H1 (cell line): ENCODE results near the gene SESN3. TPM values are rescaled to one million over a fixed set of nuclear protein-coding genes. Genes with fewer than 3 reads are reported as not detected.

Source experiments
- CTCF ChIA-PET: fragments of 300-600 bp; sonication (Branson Sonifier 250); formaldehyde crosslinking; loops from one replicate; lab custom pipeline; 2021; ENCODE audit not compliant: partially characterized antibody; lab: Charles Lee
- POLR2A ChIA-PET: fragments of 300-600 bp; sonication (Branson Sonifier 250); formaldehyde crosslinking; loops from one replicate; lab custom pipeline; 2021; ENCODE audit warnings: inconsistent platforms; ENCODE audit not compliant: partially characterized antibody; lab: Charles Lee
- DNase-seq, 2 experiments: peaks; one replicate each; pipeline versions ENCODE4 v3.0.0 to v3.0.0-alpha.2; 2010 to 2022; ENCODE audit warnings: low spot score in 2 of 2, low read depth in 1 of 2, mixed read lengths in 1 of 2
- FAIRE-seq: peaks from 2 replicates; lab custom pipeline; 2011; peaks lifted over from hg19 to GRCh38; lab: Jason Lieb, UNC
- H2AFZ ChIP-seq: 2 replicates; pipeline ENCODE4 v1.8.1; 2012; ENCODE audit warnings: low read length, inconsistent platforms
- H2AK5ac ChIP-seq: 2 replicates; pipeline ENCODE4 v1.6.1; 2013; ENCODE audit warnings: low read depth, low read length
- H2BK120ac ChIP-seq: replicated peaks from 2 replicates; pipeline ENCODE3; 2013; ENCODE audit warnings: low read depth, low read length, inconsistent platforms
- H2BK12ac ChIP-seq: 2 replicates; pipeline ENCODE4 v1.6.1; 2013; ENCODE audit warnings: low read depth, low read length
- H2BK15ac ChIP-seq: 2 replicates; pipeline ENCODE4 v1.6.1; 2013; ENCODE audit warnings: low read length
- H2BK20ac ChIP-seq: 2 replicates; pipeline ENCODE4 v1.6.1; 2013; ENCODE audit warnings: low read length
- H2BK5ac ChIP-seq: 2 replicates; pipeline ENCODE4 v1.6.1; 2013; ENCODE audit warnings: low read depth, low read length
- H3K14ac ChIP-seq: 2 replicates; pipeline ENCODE4 v1.6.1; 2013; ENCODE audit warnings: inconsistent platforms; ENCODE audit not compliant: insufficient read length
- H3K18ac ChIP-seq: 2 replicates; pipeline ENCODE4 v1.6.1; 2013; ENCODE audit warnings: low read length; ENCODE audit errors: extremely low read depth
- H3K23ac ChIP-seq: 2 replicates; pipeline ENCODE4 v1.6.1; 2013; ENCODE audit warnings: inconsistent platforms; ENCODE audit not compliant: insufficient read length
- H3K23me2 ChIP-seq: 2 replicates; pipeline ENCODE4 v1.6.1; 2013; ENCODE audit warnings: low read depth, low read length
- H3K27ac ChIP-seq: 2 replicates; pipeline ENCODE4 v1.6.1; 2011; ENCODE audit warnings: low read depth, low read length, inconsistent platforms
- H3K27me3 ChIP-seq, 4 experiments: replicated peaks in 1 of 4; 1 replicate in 1 of 4; 2 replicates in 3 of 4; pipeline versions ENCODE4 v1.6.1 to v1.8.1; 2011 to 2013; ENCODE audit warnings: low read length in 3 of 4, mild to moderate bottlenecking in 3 of 4, inconsistent platforms in 2 of 4, mixed read lengths in 2 of 4, moderate library complexity in 1 of 4; ENCODE audit not compliant: control insufficient read depth in 3 of 4, insufficient read depth in 3 of 4; ENCODE audit errors: extremely low read depth in 1 of 4
- H3K36me3 ChIP-seq, 4 experiments: 2 replicates each; pipeline versions ENCODE4 v1.6.1 to v1.8.1; 2011 to 2013; ENCODE audit warnings: mild to moderate bottlenecking in 4 of 4, low read length in 3 of 4, moderate library complexity in 2 of 4, control low read depth in 1 of 4, inconsistent platforms in 1 of 4; ENCODE audit not compliant: insufficient read depth in 4 of 4, control insufficient read depth in 2 of 4
- H3K4ac ChIP-seq: replicated peaks from 2 replicates; pipeline ENCODE3; 2013; ENCODE audit warnings: low read length, low read depth, mixed read lengths, inconsistent platforms; ENCODE audit not compliant: insufficient read length
- H3K4me1 ChIP-seq, 4 experiments: replicated peaks in 1 of 4; 1 replicate in 1 of 4; 2 replicates in 3 of 4; pipeline versions ENCODE4 v1.6.1 to v1.8.1; 2011 to 2013; ENCODE audit warnings: low read length in 3 of 4, inconsistent platforms in 2 of 4, mixed read lengths in 1 of 4; ENCODE audit not compliant: insufficient read depth in 4 of 4, control insufficient read depth in 3 of 4
- H3K4me2 ChIP-seq, 2 experiments: 2 replicates each; pipeline versions ENCODE4 v1.6.1 to v1.8.1; 2011 to 2013; ENCODE audit warnings: low read depth in 2 of 2, low read length in 2 of 2, control low read depth in 1 of 2, inconsistent platforms in 1 of 2, mild to moderate bottlenecking in 1 of 2; ENCODE audit not compliant: insufficient read depth in 1 of 2
- H3K4me3 ChIP-seq, 4 experiments: fragments of 200-600, 300-600 bp in 1 of 4; sonication (generic), shearing (Covaris generic), sonication (Bioruptor Twin) in 1 of 4; 2 replicates each; pipeline versions ENCODE4 v1.5.1 to v1.8.1; 2011 to 2016; ENCODE audit warnings: low read length in 4 of 4, low read depth in 3 of 4, control low read depth in 2 of 4, inconsistent platforms in 2 of 4, mild to moderate bottlenecking in 2 of 4, mixed read lengths in 1 of 4, moderate library complexity in 1 of 4; ENCODE audit not compliant: insufficient read depth in 2 of 4; ENCODE audit errors: extremely low read depth in 1 of 4
- H3K56ac ChIP-seq: replicated peaks from 2 replicates; pipeline ENCODE3; 2013; ENCODE audit warnings: low read depth, mild to moderate bottlenecking, mixed read lengths, low read length, inconsistent platforms; ENCODE audit not compliant: insufficient read length
- H3K79me1 ChIP-seq: 2 replicates; pipeline ENCODE4 v1.6.1; 2013; ENCODE audit warnings: low read depth, low read length, control low read depth
- H3K79me2 ChIP-seq, 2 experiments: 2 replicates each; pipeline versions ENCODE4 v1.6.1 to v1.8.1; 2012 to 2013; ENCODE audit warnings: low read length in 2 of 2, mild to moderate bottlenecking in 2 of 2, inconsistent platforms in 1 of 2; ENCODE audit not compliant: insufficient read depth in 2 of 2, control insufficient read depth in 1 of 2
- H3K9ac ChIP-seq, 4 experiments: replicated peaks in 1 of 4; 1 replicate in 1 of 4; 2 replicates in 3 of 4; pipeline versions ENCODE4 v1.6.1 to v1.8.1; 2011 to 2013; ENCODE audit warnings: low read depth in 3 of 4, low read length in 3 of 4, control low read depth in 2 of 4, mild to moderate bottlenecking in 2 of 4, moderate library complexity in 2 of 4, inconsistent platforms in 1 of 4; ENCODE audit errors: extremely low read depth in 1 of 4
- H3K9me3 ChIP-seq, 2 experiments: 2 replicates each; pipeline versions ENCODE4 v1.6.1 to v1.8.1; 2012 to 2013; ENCODE audit warnings: mild to moderate bottlenecking in 2 of 2, moderate library complexity in 2 of 2, control low read depth in 1 of 2, inconsistent platforms in 1 of 2, low read depth in 1 of 2, low read length in 1 of 2, mixed read lengths in 1 of 2; ENCODE audit not compliant: insufficient read depth in 2 of 2
- H4K20me1 ChIP-seq, 2 experiments: replicated peaks in 1 of 2; 2 replicates each; pipeline versions ENCODE3 to v1.8.1; 2011 to 2013; ENCODE audit warnings: inconsistent platforms in 2 of 2, low read length in 2 of 2, mild to moderate bottlenecking in 1 of 2; ENCODE audit not compliant: insufficient read depth in 2 of 2, control insufficient read depth in 1 of 2
- H4K5ac ChIP-seq: 2 replicates; pipeline ENCODE4 v1.6.1; 2013; ENCODE audit warnings: low read length, low read depth, mixed read lengths, inconsistent platforms; ENCODE audit not compliant: insufficient read length
- H4K8ac ChIP-seq: 2 replicates; pipeline ENCODE4 v1.8.0; 2013; ENCODE audit warnings: mild to moderate bottlenecking, moderate library complexity, low read length, inconsistent platforms; ENCODE audit not compliant: insufficient read depth; ENCODE audit errors: extremely low read depth
- H4K91ac ChIP-seq: replicated peaks from 2 replicates; pipeline ENCODE3; 2013; ENCODE audit warnings: low read length, mixed read lengths, inconsistent platforms; ENCODE audit not compliant: insufficient read length
- BRCA1 ChIP-seq: IDR thresholded peaks from 2 replicates; pipeline ENCODE4 v1.6.1; 2012; ENCODE audit warnings: low read depth, low read length, improper control_type of control experiment
- SRF ChIP-seq: IDR thresholded peaks from 2 replicates; pipeline ENCODE4 v1.6.1; 2011; ENCODE audit warnings: mild to moderate bottlenecking, low read depth, low read length, moderate library complexity
- WGBS, 2 experiments: shearing (Covaris generic) in 1 of 2; methylation state at CpG; one replicate each; pipeline versions ENCODE4 v1.1.6 to v1.1.7; 2013 to 2015; ENCODE audit warnings: low lambda C conversion rate in 2 of 2, mixed read lengths in 2 of 2, inconsistent platforms in 1 of 2, low coverage in 1 of 2, missing lambda C conversion rate in 1 of 2; ENCODE audit not compliant: insufficient replicate concordance in 2 of 2, insufficient coverage in 1 of 2, insufficient read length in 1 of 2; ENCODE audit errors: extremely low coverage in 1 of 2, missing lambda C conversion rate in 1 of 2; 5-methylcytosine and 5-hydroxymethylcytosine counted together
- polyA plus RNA-seq, 7 experiments: library from polyadenylated mRNA; depleted of rRNA in 3 of 7; stranded (reverse) in 5 of 7; unstranded in 2 of 7; fragments of >200 nt in 5 of 7; fragments of 200-250 nt in 2 of 7; gene quantifications; 1 replicate in 5 of 7; 2 replicates in 1 of 7; 4 replicates in 1 of 7; pipeline versions ENCODE4 v1.2.1 to v1.2.3, GENCODE V29; 2011 to 2013; ENCODE audit warnings: missing spikeins in 2 of 7, mixed read lengths in 2 of 7
- total RNA-seq: library from RNA; stranded (reverse); fragmentation: NEBNext Ultra II Directional; extraction: Animal tissue kit (Norgen Biotek cat#: 25700); gene quantifications from 2 replicates; pipeline ENCODE4 v1.2.1, GENCODE V29; 2021

SESN3 gene
- total and polyA plus RNA-seq, 2 of the 8 experiments (the other 6 are each of a cell fraction or from before 2014, with no cell fraction given) = 10.2 to 31.1 TPM

GRCh38 chr11:95145430-95146060 lies 85.5 kb downstream of the SESN3 start:
- no peaks in the 10 kb centered on the region for H3K9me3 ChIP-seq
- ChIA-PET CTCF (interaction anchor here (0.9 to 17.5 kb wide), 7 partner anchors 7 to 592 kb away, joined by 3 to 407 read pairs (median 3); no protein-coding TSS in a partner anchor), POLR2A (interaction anchor here (2.6 kb wide), 1 partner anchor 78 kb away, joined by 12 read pairs; the partner anchor contains the start of gene SRSF8)
- WGBS, 2 experiments = 77% methylated on average over 4 of the region's 4 CpGs; no CpG with 5 or more reads in 1 of the 2 experiments
- no peak overlapping the region for H2AFZ ChIP-seq
- no peak overlapping the region for H2BK12ac ChIP-seq
- H3K9ac ChIP-seq = no peak overlapping the region
- H3K14ac ChIP-seq = no peak overlapping the region
- H3K4me3 ChIP-seq = no peak overlapping the region
- no peak overlapping the region for H2BK15ac ChIP-seq
- no peaks in the 10 kb centered on the region for H4K20me1 ChIP-seq
- H4K8ac ChIP-seq = no peak overlapping the region
- no peak overlapping the region for H3K18ac ChIP-seq
- H3K27me3 ChIP-seq = peaks cover 15 to 51% (median 40%) of the 10 kb centered on the region in 4 experiments
- no peaks in the 10 kb centered on the region for H3K36me3 ChIP-seq
- no peak overlapping the region for H3K4ac ChIP-seq
- no peak overlapping the region for H2BK20ac ChIP-seq
- no peak overlapping the region for H3K56ac ChIP-seq
- peaks cover 3 to 5% (median 4%) of the 10 kb centered on the region in 4 experiments; a peak in 6 of 7 replicates for H3K4me1 ChIP-seq
- H2BK120ac ChIP-seq = no peak overlapping the region
- H4K5ac ChIP-seq = no peak overlapping the region
- H3K79me2 ChIP-seq = no peaks in the 10 kb centered on the region
- no peak overlapping the region for H3K4me2 ChIP-seq
- no peak overlapping the region for H3K27ac ChIP-seq
- no peak overlapping the region for H2BK5ac ChIP-seq
- H3K23me2 ChIP-seq = peaks cover 7% of the 10 kb centered on the region; the same call in 1 of the 2 replicates
- H3K79me1 ChIP-seq = no peaks in the 10 kb centered on the region
- H4K91ac ChIP-seq = no peak overlapping the region
- H3K23ac ChIP-seq = no peak overlapping the region
- H2AK5ac ChIP-seq = no peak overlapping the region
- no peak for DNase-seq
- FAIRE-seq = no peak
- no peak for TF ChIP-seq SRF
- TF ChIP-seq BRCA1 = no peak
